HEK293T (cell line): ENCODE results near the gene BSCL2.

Experiments
- CTCF ChIA-PET: fragments of 350-600 bp; formaldehyde crosslinking; extraction: SDS; loops from one replicate; lab custom pipeline; 2021; ENCODE audit warnings: antibody characterized with exemption, inconsistent platforms; lab: Yijun Ruan, JAX
- POLR2A ChIA-PET: fragments of 350-600 bp; formaldehyde crosslinking; extraction: SDS; loops from one replicate; lab custom pipeline; 2020; ENCODE audit warnings: antibody characterized with exemption, inconsistent platforms; lab: Yijun Ruan, JAX
- DNase-seq: peaks from one replicate; pipeline ENCODE4 v3.0.0; 2012; ENCODE audit warnings: mixed read lengths; ENCODE audit errors: extremely low spot score
- ARNT ChIP-seq: fragments of 450-650 bp; IDR thresholded peaks from 2 replicates; pipeline ENCODE4 v1.6.1; 2017; ENCODE audit warnings: mild to moderate bottlenecking
- BHLHE40 ChIP-seq: fragments of 450-650 bp; IDR thresholded peaks from 2 replicates; pipeline ENCODE4 v1.6.1; 2016; ENCODE audit warnings: mild to moderate bottlenecking, moderate library complexity, borderline replicate concordance
- CTBP1 ChIP-seq: fragments of 450-650 bp; IDR thresholded peaks from 2 replicates; pipeline ENCODE4 v1.6.1; 2016; ENCODE audit warnings: borderline replicate concordance
- ELF4 ChIP-seq: fragments of 450-650 bp; IDR thresholded peaks from 2 replicates; pipeline ENCODE4 v1.6.1; 2017; ENCODE audit warnings: antibody characterized with exemption
- FOXA1 ChIP-seq: fragments of 450-650 bp; IDR thresholded peaks from 2 replicates; pipeline ENCODE4 v1.6.1; 2016; ENCODE audit warnings: mild to moderate bottlenecking
- FOXK2 ChIP-seq: fragments of 450-650 bp; IDR thresholded peaks from 2 replicates; pipeline ENCODE4 v1.6.1; 2016; ENCODE audit warnings: mild to moderate bottlenecking
- FOXM1 ChIP-seq: fragments of 450-650 bp; IDR thresholded peaks from 2 replicates; pipeline ENCODE4 v1.6.1; 2017; ENCODE audit warnings: mild to moderate bottlenecking, borderline replicate concordance
- HDGF ChIP-seq: fragments of 450-650 bp; IDR thresholded peaks from 2 replicates; pipeline ENCODE4 v1.6.1; 2017; ENCODE audit warnings: antibody characterized with exemption, borderline replicate concordance
- L3MBTL2 ChIP-seq: fragments of 450-650 bp; conservative IDR thresholded peaks from 2 replicates; pipeline ENCODE4 v1.6.1; 2016; ENCODE audit warnings: mild to moderate bottlenecking
- LEF1 ChIP-seq: fragments of 450-650 bp; IDR thresholded peaks from 2 replicates; pipeline ENCODE4 v1.6.1; 2017; ENCODE audit warnings: mild to moderate bottlenecking, borderline replicate concordance
- NFRKB ChIP-seq: fragments of 450-650 bp; IDR thresholded peaks from 2 replicates; pipeline ENCODE4 v1.6.1; 2016; ENCODE audit warnings: mild to moderate bottlenecking, moderate library complexity
- PKNOX1 ChIP-seq: fragments of 450-650 bp; IDR thresholded peaks from 2 replicates; pipeline ENCODE4 v1.6.1; 2016
- SP1 ChIP-seq: fragments of 450-650 bp; IDR thresholded peaks from 2 replicates; pipeline ENCODE4 v1.6.1; 2017
- SUZ12 ChIP-seq: fragments of 450-650 bp; IDR thresholded peaks from 2 replicates; pipeline ENCODE4 v1.6.1; 2016; ENCODE audit warnings: mild to moderate bottlenecking
- TARDBP ChIP-seq: fragments of 450-650 bp; IDR thresholded peaks from 2 replicates; pipeline ENCODE4 v1.6.1; 2016
- ZNF384 ChIP-seq: fragments of 450-650 bp; IDR thresholded peaks from 2 replicates; pipeline ENCODE4 v1.6.1; 2016

The BSCL2 gene

GRCh38 chr11:62647609-62648005, 59.6 kb downstream of the BSCL2 start:
- no peak for TF ChIP-seq ZNF384
- no peak for TF ChIP-seq CTBP1
- no peak for TF ChIP-seq TARDBP
- no peak for TF ChIP-seq BHLHE40
- no peak for TF ChIP-seq NFRKB
- TF ChIP-seq FOXK2, result no peak
- TF ChIP-seq ARNT, result no peak
- TF ChIP-seq HDGF, result no peak
- TF ChIP-seq SP1, result no peak
- no peak for TF ChIP-seq PKNOX1
- TF ChIP-seq L3MBTL2, result no peak
- TF ChIP-seq ELF4, result no peak
- TF ChIP-seq FOXM1, result no peak
- TF ChIP-seq FOXA1, result no peak
- TF ChIP-seq SUZ12, result no peak
- no peak for TF ChIP-seq LEF1
- ChIA-PET CTCF (no interaction called here), POLR2A (interaction anchor here (1.0 to 4.3 kb wide), 7 partner anchors 17 to 106 kb away, joined by 3 to 33 read pairs (median 5); partner anchors contain the start of genes B3GAT3, C11orf98, CSKMT and EEF1G)
- DNase-seq, result no peak

GRCh38 chr11:62646825-62647608, 60.2 kb downstream of the BSCL2 start:
- no peak for TF ChIP-seq ZNF384
- TF ChIP-seq CTBP1, result no peak
- no peak for TF ChIP-seq FOXK2
- TF ChIP-seq BHLHE40, result no peak
- TF ChIP-seq FOXA1, result no peak
- TF ChIP-seq PKNOX1, result no peak
- no peak for TF ChIP-seq HDGF
- no peak for TF ChIP-seq ELF4
- CTCF ChIA-PET, result no interaction called here
- DNase-seq, result no peak
- POLR2A ChIA-PET, result interaction anchor here (0.6 to 4.3 kb wide), 16 partner anchors 9 to 107 kb away, joined by 3 to 33 read pairs (median 4); partner anchors contain the start of genes B3GAT3, C11orf98, CSKMT and EEF1G

- peak; percentile 99 for DNase-seq
- no peak for TF ChIP-seq SUZ12
- no peak for TF ChIP-seq LEF1
- no peak; the same call in none of the 2 replicates for TF ChIP-seq L3MBTL2
- TF ChIP-seq ELF4, result 0 out of 2 replicates have a peak, but pooled peaks have one; percentile 5
- TF ChIP-seq BHLHE40, result no peak
- TF ChIP-seq PKNOX1, result peak; percentile 72
- CTCF ChIA-PET, result interaction anchor here (1.1 kb wide), 1 partner anchor 103 kb away, joined by 3 read pairs; no protein-coding TSS in a partner anchor
- POLR2A ChIA-PET, result interaction anchor here (0.6 to 4.3 kb wide), 17 partner anchors 9 to 108 kb away, joined by 3 to 33 read pairs (median 4); partner anchors contain the start of genes B3GAT3, C11orf98, CSKMT and EEF1G
These were observed 61.0 kb downstream of the BSCL2 start, which contains the start of gene GANAB for GRCh38 chr11:62645946-62646824. Gene GANAB, minus strand, starts transcription at chr11:62646613. Its CDS starts 14 bp downstream, at chr11:62646599.

GRCh38 chr11:62645671-62645945, 61.6 kb downstream of the BSCL2 start:
- TF ChIP-seq FOXM1 (no peak), NFRKB (no peak), CTBP1 (no peak), ELF4 (no peak), FOXK2 (no peak), ARNT (no peak), ZNF384 (no peak), SP1 (no peak)
- POLR2A ChIA-PET, result interaction anchor here (0.8 to 4.3 kb wide), 13 partner anchors 9 to 108 kb away, joined by 3 to 33 read pairs (median 6); partner anchors contain the start of genes C11orf98, CSKMT, EEF1G and EML3
- CTCF ChIA-PET, result interaction anchor here (1.1 kb wide), 1 partner anchor 103 kb away, joined by 3 read pairs; no protein-coding TSS in a partner anchor
- no peak for DNase-seq

GRCh38 chr11:62644220-62644619, 63.0 kb downstream of the BSCL2 start:
- DNase-seq, result no peak

More at GRCh38 chr11:62644220-62644619, 63.0 kb downstream of the BSCL2 start:
- no peak for TF ChIP-seq PKNOX1
- no peak for TF ChIP-seq TARDBP
- peak; percentile 70 for TF ChIP-seq ZNF384
- TF ChIP-seq CTBP1, result no peak
- no peak for TF ChIP-seq FOXM1
- CTCF ChIA-PET, result interaction anchor here (1.9 kb wide), 1 partner anchor 10 kb away, joined by 5 read pairs; no protein-coding TSS in a partner anchor
- POLR2A ChIA-PET, result interaction anchor here (0.8 to 2.8 kb wide), 6 partner anchors 9 to 83 kb away, joined by 3 to 19 read pairs (median 6); partner anchors contain the start of genes B3GAT3, HNRNPUL2, INTS5 and LBHD1
